ENCODE measurements around the gene PTPRK.

DNA sequence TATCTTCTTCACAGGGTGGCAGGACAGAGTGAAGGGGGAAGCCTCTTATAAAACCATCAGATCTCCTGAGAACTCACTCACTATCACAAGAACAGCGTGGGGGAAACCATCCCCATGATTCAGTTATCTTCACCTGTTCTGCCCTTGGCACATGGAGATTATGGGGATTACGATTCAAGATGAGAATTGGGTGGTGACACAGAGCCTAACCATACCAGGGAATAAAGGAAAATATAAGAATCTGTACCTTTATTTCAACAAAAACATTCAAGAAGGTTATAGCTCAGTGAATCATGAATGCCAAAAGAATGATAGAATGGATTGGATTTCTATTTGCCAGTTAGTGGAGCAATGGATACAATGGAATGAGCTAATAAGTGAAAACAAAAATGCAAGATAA, 214.4 kb downstream of the PTPRK start:
- TF ChIP-seq, protein P1, sequence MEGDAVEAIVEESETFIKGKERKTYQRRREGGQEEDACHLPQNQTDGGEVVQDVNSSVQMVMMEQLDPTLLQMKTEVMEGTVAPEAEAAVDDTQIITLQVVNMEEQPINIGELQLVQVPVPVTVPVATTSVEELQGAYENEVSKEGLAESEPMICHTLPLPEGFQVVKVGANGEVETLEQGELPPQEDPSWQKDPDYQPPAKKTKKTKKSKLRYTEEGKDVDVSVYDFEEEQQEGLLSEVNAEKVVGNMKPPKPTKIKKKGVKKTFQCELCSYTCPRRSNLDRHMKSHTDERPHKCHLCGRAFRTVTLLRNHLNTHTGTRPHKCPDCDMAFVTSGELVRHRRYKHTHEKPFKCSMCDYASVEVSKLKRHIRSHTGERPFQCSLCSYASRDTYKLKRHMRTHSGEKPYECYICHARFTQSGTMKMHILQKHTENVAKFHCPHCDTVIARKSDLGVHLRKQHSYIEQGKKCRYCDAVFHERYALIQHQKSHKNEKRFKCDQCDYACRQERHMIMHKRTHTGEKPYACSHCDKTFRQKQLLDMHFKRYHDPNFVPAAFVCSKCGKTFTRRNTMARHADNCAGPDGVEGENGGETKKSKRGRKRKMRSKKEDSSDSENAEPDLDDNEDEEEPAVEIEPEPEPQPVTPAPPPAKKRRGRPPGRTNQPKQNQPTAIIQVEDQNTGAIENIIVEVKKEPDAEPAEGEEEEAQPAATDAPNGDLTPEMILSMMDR (IDR thresholded peaks at IDR 0.05; ENCODE audit: low read length) = no peak
- no peak for TF ChIP-seq EZH2 (IDR thresholded peaks at IDR 0.05; ENCODE audit: borderline replicate concordance, low read length)
